Measurements from ENCODE around the gene PMM2. TPM values are rescaled to one million over a fixed set of nuclear protein-coding genes. Genes with fewer than 3 reads are reported as not detected.

Gene PMM2
- polyA plus RNA-seq, 1 donor (not counting 4 experiments of a cell fraction or from before 2014, with no cell fraction given): 38.6 TPM

DNA sequence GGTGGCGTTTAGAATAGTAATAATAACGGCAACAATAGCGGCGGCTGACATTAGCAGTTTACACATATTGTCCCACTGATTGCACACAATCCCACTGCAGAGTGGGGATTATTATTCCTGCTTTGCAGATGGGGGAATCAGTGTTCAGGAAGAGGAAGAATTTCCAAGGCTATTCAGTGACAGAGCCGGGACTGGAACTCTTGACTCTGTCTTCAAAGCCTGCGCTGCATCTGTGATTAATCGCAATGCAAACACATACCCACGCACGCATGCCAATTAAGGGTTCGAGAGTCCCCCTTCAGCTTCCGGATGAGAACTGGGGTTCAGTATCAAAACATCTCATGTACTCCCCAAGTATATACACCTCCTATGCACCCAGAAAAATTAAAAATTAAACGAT lies 29.4 kb upstream of the PMM2 start:
- H3K4me1 ChIP-seq (ENCODE audit: control insufficient read depth, extremely low read depth, insufficient read depth, low read length): no peaks in the 10 kb centered on the region
- H3K4me2 ChIP-seq (ENCODE audit: control insufficient read depth, extremely low read depth, insufficient read depth, low read depth, low read length): no peak overlapping the region
- H3K79me2 ChIP-seq (ENCODE audit: control insufficient read depth, insufficient read depth, low read length): no peaks in the 10 kb centered on the region
- H3K9me1 ChIP-seq (ENCODE audit: control insufficient read depth, extremely low read depth, insufficient read depth, low read length): no peaks in the 10 kb centered on the region
- no peak overlapping the region for H3K27ac ChIP-seq (ENCODE audit: control insufficient read depth, insufficient read depth, low read length)
- H3K9me3 ChIP-seq (ENCODE audit: control insufficient read depth, low read depth, low read length): no peaks in the 10 kb centered on the region
- DNase-seq (ENCODE audit: low read depth, low spot score) (no peak), FAIRE-seq (no peak)
- TF ChIP-seq, protein P1, sequence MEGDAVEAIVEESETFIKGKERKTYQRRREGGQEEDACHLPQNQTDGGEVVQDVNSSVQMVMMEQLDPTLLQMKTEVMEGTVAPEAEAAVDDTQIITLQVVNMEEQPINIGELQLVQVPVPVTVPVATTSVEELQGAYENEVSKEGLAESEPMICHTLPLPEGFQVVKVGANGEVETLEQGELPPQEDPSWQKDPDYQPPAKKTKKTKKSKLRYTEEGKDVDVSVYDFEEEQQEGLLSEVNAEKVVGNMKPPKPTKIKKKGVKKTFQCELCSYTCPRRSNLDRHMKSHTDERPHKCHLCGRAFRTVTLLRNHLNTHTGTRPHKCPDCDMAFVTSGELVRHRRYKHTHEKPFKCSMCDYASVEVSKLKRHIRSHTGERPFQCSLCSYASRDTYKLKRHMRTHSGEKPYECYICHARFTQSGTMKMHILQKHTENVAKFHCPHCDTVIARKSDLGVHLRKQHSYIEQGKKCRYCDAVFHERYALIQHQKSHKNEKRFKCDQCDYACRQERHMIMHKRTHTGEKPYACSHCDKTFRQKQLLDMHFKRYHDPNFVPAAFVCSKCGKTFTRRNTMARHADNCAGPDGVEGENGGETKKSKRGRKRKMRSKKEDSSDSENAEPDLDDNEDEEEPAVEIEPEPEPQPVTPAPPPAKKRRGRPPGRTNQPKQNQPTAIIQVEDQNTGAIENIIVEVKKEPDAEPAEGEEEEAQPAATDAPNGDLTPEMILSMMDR (optimal IDR thresholded peaks at IDR 0.05 in 1 of 3, IDR thresholded peaks at IDR 0.05 in 1 of 3, conservative IDR thresholded peaks at IDR 0.05 in 1 of 3; ENCODE audit: extremely low read depth in 1 of 3, insufficient read depth in 2 of 3, low read length in 3 of 3): no peak
- TF ChIP-seq EZH2 (IDR thresholded peaks at IDR 0.05; ENCODE audit: low read length): no peak
- H4K20me1 ChIP-seq (ENCODE audit: control insufficient read depth, extremely low read depth, insufficient read depth, low read length): no peaks in the 10 kb centered on the region
- H3K4me3 ChIP-seq (ENCODE audit: control insufficient read depth in 2 of 3, extremely low read depth in 1 of 3, insufficient read depth in 2 of 3, low read depth in 1 of 3, low read length in 3 of 3): no peak overlapping the region
- H3K36me3 ChIP-seq (ENCODE audit: control insufficient read depth in 2 of 2, extremely low read depth in 1 of 2, insufficient read depth in 2 of 2, low read length in 2 of 2): peaks cover 0 to 10% of the 10 kb centered on the region in 2 experiments
- H2AFZ ChIP-seq (ENCODE audit: control insufficient read depth, low read length): no peak overlapping the region
- no peak overlapping the region for H3K9ac ChIP-seq (ENCODE audit: control insufficient read depth, extremely low read depth, insufficient read depth, low read length)
- dilution Hi-C loops (cut with MboI; ENCODE audit: extremely low pct_ligation_motif_present, low sequenced_read_pairs): no loop called here
- no peaks in the 10 kb centered on the region for H3K27me3 ChIP-seq (ENCODE audit: control insufficient read depth, extremely low read depth, insufficient read depth, low read length)

DNA sequence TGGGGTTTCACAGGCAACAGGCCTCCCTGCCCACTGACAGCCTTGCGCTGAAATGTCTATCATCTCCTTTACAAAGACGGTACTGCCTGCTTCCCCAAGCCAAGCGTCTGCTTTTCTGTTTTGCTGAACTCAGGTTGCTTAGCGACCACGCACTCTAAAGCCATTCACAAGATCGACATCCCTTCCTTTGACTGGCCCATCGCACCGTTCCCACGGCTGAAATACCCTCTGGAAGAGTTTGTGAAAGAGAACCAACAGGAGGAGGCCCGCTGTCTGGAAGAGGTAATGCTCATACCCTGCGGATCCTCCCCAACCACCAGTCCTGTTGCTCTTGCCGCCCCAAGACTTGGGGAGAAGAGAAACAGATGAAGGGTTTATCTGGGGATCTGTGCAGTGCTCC lies 28.9 kb upstream of the PMM2 start:
- TF ChIP-seq, protein P1 (optimal IDR thresholded peaks at IDR 0.05 in 1 of 3, IDR thresholded peaks at IDR 0.05 in 1 of 3, conservative IDR thresholded peaks at IDR 0.05 in 1 of 3; ENCODE audit: extremely low read depth in 1 of 3, insufficient read depth in 2 of 3, low read length in 3 of 3): no peak
- TF ChIP-seq EZH2 (IDR thresholded peaks at IDR 0.05; ENCODE audit: low read length): no peak
- Histone ChIP-seq H3K4me1 (ENCODE audit: control insufficient read depth, extremely low read depth, insufficient read depth, low read length) (no peaks in the 10 kb centered on the region), H3K79me2 (ENCODE audit: control insufficient read depth, insufficient read depth, low read length) (no peaks in the 10 kb centered on the region), H3K4me2 (ENCODE audit: control insufficient read depth, extremely low read depth, insufficient read depth, low read depth, low read length) (no peak overlapping the region), H2AFZ (ENCODE audit: control insufficient read depth, low read length) (no peak overlapping the region), H3K9me1 (ENCODE audit: control insufficient read depth, extremely low read depth, insufficient read depth, low read length) (no peaks in the 10 kb centered on the region), H3K9ac (ENCODE audit: control insufficient read depth, extremely low read depth, insufficient read depth, low read length) (no peak overlapping the region), H4K20me1 (ENCODE audit: control insufficient read depth, extremely low read depth, insufficient read depth, low read length) (no peaks in the 10 kb centered on the region), H3K36me3 (ENCODE audit: control insufficient read depth in 2 of 2, extremely low read depth in 1 of 2, insufficient read depth in 2 of 2, low read length in 2 of 2) (peaks cover 0 to 10% of the 10 kb centered on the region in 2 experiments), H3K27me3 (ENCODE audit: control insufficient read depth, extremely low read depth, insufficient read depth, low read length) (no peaks in the 10 kb centered on the region), H3K4me3 (ENCODE audit: control insufficient read depth in 2 of 3, extremely low read depth in 1 of 3, insufficient read depth in 2 of 3, low read depth in 1 of 3, low read length in 3 of 3) (no peak overlapping the region), H3K27ac (ENCODE audit: control insufficient read depth, insufficient read depth, low read length) (no peak overlapping the region), H3K9me3 (ENCODE audit: control insufficient read depth, low read depth, low read length) (no peaks in the 10 kb centered on the region)
- FAIRE-seq (no peak), DNase-seq (ENCODE audit: low read depth, low spot score) (no peak)
- dilution Hi-C loops (cut with MboI; ENCODE audit: extremely low pct_ligation_motif_present, low sequenced_read_pairs): no loop called here

All from keratinocyte (primary cell).